HepG2 (cell line): Measurements from ENCODE around the gene UTRN. TPM values are rescaled to one million over a fixed set of nuclear protein-coding genes. Genes with fewer than 3 reads are reported as not detected.

ENCODE experiments used
- AHR ChIP-seq: IDR thresholded peaks from 2 replicates; pipeline ENCODE4 v1.6.1; 2018; ENCODE audit warnings: missing genetic modification reagents, missing compliant biosample characterization
- ATF7 ChIP-seq, 2 experiments: fragments of 450-650 bp in 1 of 2; sonication (generic) in 1 of 2; formaldehyde crosslinking in 1 of 2; IDR thresholded peaks; 2 replicates each; pipeline versions ENCODE4 v1.4.0 to v1.6.1; 2016 to 2020; ENCODE audit warnings: antibody characterized with exemption in 1 of 2, mild to moderate bottlenecking in 1 of 2, missing genetic modification reagents in 1 of 2
- BCL6 ChIP-seq: IDR thresholded peaks from 2 replicates; pipeline ENCODE4 v1.6.1; 2016; ENCODE audit warnings: missing genetic modification reagents, missing compliant biosample characterization
- CHCHD3 ChIP-seq: sonication (generic); formaldehyde crosslinking; IDR thresholded peaks from 2 replicates; pipeline ENCODE4 v1.8.0; 2022; ENCODE audit warnings: mild to moderate bottlenecking, missing genetic modification reagents, moderate library complexity
- CHD2 ChIP-seq: IDR thresholded peaks from 2 replicates; pipeline ENCODE4 v1.6.1; 2011; ENCODE audit warnings: low read depth, low read length, improper control_type of control experiment
- ISX ChIP-seq: sonication (generic); formaldehyde crosslinking; conservative IDR thresholded peaks from 2 replicates; pipeline ENCODE4 v1.5.0; 2020; ENCODE audit warnings: missing genetic modification reagents
- MLXIP ChIP-seq: sonication (generic); formaldehyde crosslinking; IDR thresholded peaks from 2 replicates; pipeline ENCODE4 v1.9.0; 2021; ENCODE audit warnings: missing genetic modification reagents, borderline replicate concordance
- PRDM15 ChIP-seq: sonication (generic); formaldehyde crosslinking; IDR thresholded peaks from 2 replicates; pipeline ENCODE4 v1.4.0; 2020; ENCODE audit warnings: missing genetic modification reagents
- SMAD9 ChIP-seq: sonication (generic); formaldehyde crosslinking; IDR thresholded peaks from 2 replicates; pipeline ENCODE4 v1.5.1; 2020; ENCODE audit warnings: mild to moderate bottlenecking, missing genetic modification reagents
- SP2 ChIP-seq: sonication (generic); formaldehyde crosslinking; IDR thresholded peaks from 2 replicates; pipeline ENCODE4 v1.5.1; 2020; ENCODE audit warnings: mild to moderate bottlenecking, missing genetic modification reagents
- TRIM24 ChIP-seq: sonication (generic); formaldehyde crosslinking; IDR thresholded peaks from 2 replicates; pipeline ENCODE4 v1.8.0; 2022; ENCODE audit warnings: mild to moderate bottlenecking, missing genetic modification reagents
- YEATS2 ChIP-seq: sonication (generic); formaldehyde crosslinking; IDR thresholded peaks from 2 replicates; pipeline ENCODE4 v1.4.0; 2020; ENCODE audit warnings: missing genetic modification reagents, borderline replicate concordance
- ZEB1 ChIP-seq: IDR thresholded peaks from 2 replicates; pipeline ENCODE4 v1.6.1; 2012; ENCODE audit warnings: mild to moderate bottlenecking, low read depth, inconsistent platforms; ENCODE audit not compliant: insufficient replicate concordance
- ZGPAT ChIP-seq: IDR thresholded peaks from 2 replicates; pipeline ENCODE4 v1.6.1; 2016; ENCODE audit warnings: mild to moderate bottlenecking
- ZMAT5 ChIP-seq: sonication (generic); formaldehyde crosslinking; IDR thresholded peaks from 2 replicates; pipeline ENCODE4 v1.5.0; 2020; ENCODE audit warnings: mild to moderate bottlenecking, low read depth, missing genetic modification reagents, borderline replicate concordance
- ZNF160 ChIP-seq: sonication (generic); formaldehyde crosslinking; IDR thresholded peaks from 2 replicates; pipeline ENCODE4 v1.8.0; 2022; ENCODE audit warnings: mild to moderate bottlenecking, inconsistent platforms, missing genetic modification reagents
- ZNF446 ChIP-seq: sonication (generic); formaldehyde crosslinking; IDR thresholded peaks from 2 replicates; pipeline ENCODE4 v1.5.0; 2020; ENCODE audit warnings: mild to moderate bottlenecking, missing genetic modification reagents
- ZNF629 ChIP-seq: sonication (generic); formaldehyde crosslinking; conservative IDR thresholded peaks from 2 replicates; pipeline ENCODE4 v1.5.0; 2020; ENCODE audit warnings: missing genetic modification reagents
- ZNF670 ChIP-seq: sonication (generic); formaldehyde crosslinking; IDR thresholded peaks from 2 replicates; pipeline ENCODE4 v1.8.0; 2022; ENCODE audit warnings: mild to moderate bottlenecking, missing genetic modification reagents, borderline replicate concordance
- ZNF674 ChIP-seq: sonication (generic); formaldehyde crosslinking; IDR thresholded peaks from 2 replicates; pipeline ENCODE4 v1.5.0; 2020; ENCODE audit warnings: low read depth, mild to moderate bottlenecking, missing genetic modification reagents
- ZNF775 ChIP-seq: sonication (generic); formaldehyde crosslinking; IDR thresholded peaks from 2 replicates; pipeline ENCODE4 v1.4.0; 2020; ENCODE audit warnings: missing genetic modification reagents, mild to moderate bottlenecking, moderate library complexity, borderline replicate concordance
- polyA plus RNA-seq, 8 experiments: library from polyadenylated mRNA; depleted of rRNA in 3 of 8; stranded (reverse) in 7 of 8; unstranded in 1 of 8; fragments of >200 nt; fragmentation: Illumina TruSeq in 4 of 8; extraction: Trizol in 4 of 8; gene quantifications; 2 replicates each; pipeline versions ENCODE4 v1.2.1 to v1.2.3, GENCODE V29; 2011 to 2016; ENCODE audit warnings: low read depth in 4 of 8, missing spikeins in 1 of 8, mixed read lengths in 1 of 8; ENCODE audit not compliant: insufficient read depth in 1 of 8
- total RNA-seq, 5 experiments: library from RNA; depleted of rRNA; stranded (reverse); fragments of >200 nt; fragmentation: Illumina TruSeq; extraction: Trizol; gene quantifications; 2 replicates each; pipeline ENCODE4 v1.2.3, GENCODE V29; 2016; ENCODE audit warnings: low read depth in 1 of 5

The UTRN gene
- total and polyA plus RNA-seq, 2 of the 13 experiments (the other 11 are each of a cell fraction or from before 2014, with no cell fraction given), result 102 to 116 TPM

- peak; percentile 69; the same call in 1 of the 2 replicates for TF ChIP-seq MLXIP (CRISPR knock-in tag)
- TF ChIP-seq ZGPAT (CRISPR knock-in tag), result peak; percentile 95
- peak; percentile 71 for TF ChIP-seq YEATS2 (CRISPR knock-in tag)
- 0 out of 2 replicates have a peak, but pooled peaks have one; percentile 6 for TF ChIP-seq CHD2
- peak; percentile 8 for TF ChIP-seq PRDM15 (CRISPR knock-in tag)
- peak; percentile 97 for TF ChIP-seq ZNF446 (CRISPR knock-in tag)
- TF ChIP-seq ZNF629 (CRISPR knock-in tag), result peak; percentile 59
- TF ChIP-seq ZNF674 (CRISPR knock-in tag), result peak; percentile 96; the same call in 1 of the 2 replicates
- no peak for TF ChIP-seq ISX (CRISPR knock-in tag)
- TF ChIP-seq CHCHD3 (CRISPR knock-in tag), result no peak
- TF ChIP-seq ZMAT5 (CRISPR knock-in tag), result no peak
- peak; percentile 31 for TF ChIP-seq ZEB1
- 0 out of 2 replicates have a peak, but pooled peaks have one; percentile 11 for TF ChIP-seq SMAD9 (CRISPR knock-in tag)
- TF ChIP-seq BCL6 (CRISPR knock-in tag), result peak; percentile 48
- TF ChIP-seq AHR (CRISPR knock-in tag), result peak; percentile 89; the same call in 1 of the 2 replicates
- no peak for TF ChIP-seq ZNF775 (CRISPR knock-in tag)
- 0 out of 2 replicates have a peak, but pooled peaks have one; percentile 38 for TF ChIP-seq SP2 (CRISPR knock-in tag)
- no peak for TF ChIP-seq ATF7 (IDR thresholded peaks at IDR 0.05)
- TF ChIP-seq ATF7 (CRISPR knock-in tag; IDR thresholded peaks at IDR 0.05), result peak; percentile 58; the same call in 1 of the 2 replicates
- TF ChIP-seq ZNF670 (CRISPR knock-in tag), result peak; percentile 75; the same call in 1 of the 2 replicates
- no peak for TF ChIP-seq TRIM24 (CRISPR knock-in tag)
- peak; percentile 85 for TF ChIP-seq ZNF160 (CRISPR knock-in tag)
Observed at GRCh38 chr6:144284783-144285547, at the start of gene UTRN (continued).
